H1 (cell line): Measurements from ENCODE around the gene PRDX5. TPM values are rescaled to one million over a fixed set of nuclear protein-coding genes. Genes with fewer than 3 reads are reported as not detected.

Experiments
- CTCF ChIA-PET: fragments of 300-600 bp; sonication (Branson Sonifier 250); formaldehyde crosslinking; loops from one replicate; lab custom pipeline; 2021; ENCODE audit not compliant: partially characterized antibody; lab: Charles Lee
- POLR2A ChIA-PET: fragments of 300-600 bp; sonication (Branson Sonifier 250); formaldehyde crosslinking; loops from one replicate; lab custom pipeline; 2021; ENCODE audit warnings: inconsistent platforms; ENCODE audit not compliant: partially characterized antibody; lab: Charles Lee
- DNase-seq, 2 experiments: peaks; one replicate each; pipeline versions ENCODE4 v3.0.0 to v3.0.0-alpha.2; 2010 to 2022; ENCODE audit warnings: low spot score in 2 of 2, low read depth in 1 of 2, mixed read lengths in 1 of 2
- FAIRE-seq: peaks from 2 replicates; lab custom pipeline; 2011; peaks lifted over from hg19 to GRCh38; lab: Jason Lieb, UNC
- H2AFZ ChIP-seq: 2 replicates; pipeline ENCODE4 v1.8.1; 2012; ENCODE audit warnings: low read length, inconsistent platforms
- H2AK5ac ChIP-seq: 2 replicates; pipeline ENCODE4 v1.6.1; 2013; ENCODE audit warnings: low read depth, low read length
- H2BK120ac ChIP-seq: replicated peaks from 2 replicates; pipeline ENCODE3; 2013; ENCODE audit warnings: low read depth, low read length, inconsistent platforms
- H2BK12ac ChIP-seq: 2 replicates; pipeline ENCODE4 v1.6.1; 2013; ENCODE audit warnings: low read depth, low read length
- H2BK15ac ChIP-seq: 2 replicates; pipeline ENCODE4 v1.6.1; 2013; ENCODE audit warnings: low read length
- H2BK20ac ChIP-seq: 2 replicates; pipeline ENCODE4 v1.6.1; 2013; ENCODE audit warnings: low read length
- H2BK5ac ChIP-seq: 2 replicates; pipeline ENCODE4 v1.6.1; 2013; ENCODE audit warnings: low read depth, low read length
- H3K14ac ChIP-seq: 2 replicates; pipeline ENCODE4 v1.6.1; 2013; ENCODE audit warnings: inconsistent platforms; ENCODE audit not compliant: insufficient read length
- H3K18ac ChIP-seq: 2 replicates; pipeline ENCODE4 v1.6.1; 2013; ENCODE audit warnings: low read length; ENCODE audit errors: extremely low read depth
- H3K23ac ChIP-seq: 2 replicates; pipeline ENCODE4 v1.6.1; 2013; ENCODE audit warnings: inconsistent platforms; ENCODE audit not compliant: insufficient read length
- H3K23me2 ChIP-seq: 2 replicates; pipeline ENCODE4 v1.6.1; 2013; ENCODE audit warnings: low read depth, low read length
- H3K27ac ChIP-seq: 2 replicates; pipeline ENCODE4 v1.6.1; 2011; ENCODE audit warnings: low read depth, low read length, inconsistent platforms
- H3K27me3 ChIP-seq, 4 experiments: replicated peaks in 1 of 4; 1 replicate in 1 of 4; 2 replicates in 3 of 4; pipeline versions ENCODE4 v1.6.1 to v1.8.1; 2011 to 2013; ENCODE audit warnings: low read length in 3 of 4, mild to moderate bottlenecking in 3 of 4, inconsistent platforms in 2 of 4, mixed read lengths in 2 of 4, moderate library complexity in 1 of 4; ENCODE audit not compliant: control insufficient read depth in 3 of 4, insufficient read depth in 3 of 4; ENCODE audit errors: extremely low read depth in 1 of 4
- H3K36me3 ChIP-seq, 4 experiments: 2 replicates each; pipeline versions ENCODE4 v1.6.1 to v1.8.1; 2011 to 2013; ENCODE audit warnings: mild to moderate bottlenecking in 4 of 4, low read length in 3 of 4, moderate library complexity in 2 of 4, control low read depth in 1 of 4, inconsistent platforms in 1 of 4; ENCODE audit not compliant: insufficient read depth in 4 of 4, control insufficient read depth in 2 of 4
- H3K4ac ChIP-seq: replicated peaks from 2 replicates; pipeline ENCODE3; 2013; ENCODE audit warnings: low read length, low read depth, mixed read lengths, inconsistent platforms; ENCODE audit not compliant: insufficient read length
- H3K4me1 ChIP-seq, 4 experiments: replicated peaks in 1 of 4; 1 replicate in 1 of 4; 2 replicates in 3 of 4; pipeline versions ENCODE4 v1.6.1 to v1.8.1; 2011 to 2013; ENCODE audit warnings: low read length in 3 of 4, inconsistent platforms in 2 of 4, mixed read lengths in 1 of 4; ENCODE audit not compliant: insufficient read depth in 4 of 4, control insufficient read depth in 3 of 4
- H3K4me2 ChIP-seq, 2 experiments: 2 replicates each; pipeline versions ENCODE4 v1.6.1 to v1.8.1; 2011 to 2013; ENCODE audit warnings: low read depth in 2 of 2, low read length in 2 of 2, control low read depth in 1 of 2, inconsistent platforms in 1 of 2, mild to moderate bottlenecking in 1 of 2; ENCODE audit not compliant: insufficient read depth in 1 of 2
- H3K4me3 ChIP-seq, 4 experiments: fragments of 200-600, 300-600 bp in 1 of 4; sonication (generic), shearing (Covaris generic), sonication (Bioruptor Twin) in 1 of 4; 2 replicates each; pipeline versions ENCODE4 v1.5.1 to v1.8.1; 2011 to 2016; ENCODE audit warnings: low read length in 4 of 4, low read depth in 3 of 4, control low read depth in 2 of 4, inconsistent platforms in 2 of 4, mild to moderate bottlenecking in 2 of 4, mixed read lengths in 1 of 4, moderate library complexity in 1 of 4; ENCODE audit not compliant: insufficient read depth in 2 of 4; ENCODE audit errors: extremely low read depth in 1 of 4
- H3K56ac ChIP-seq: replicated peaks from 2 replicates; pipeline ENCODE3; 2013; ENCODE audit warnings: low read depth, mild to moderate bottlenecking, mixed read lengths, low read length, inconsistent platforms; ENCODE audit not compliant: insufficient read length
- H3K79me1 ChIP-seq: 2 replicates; pipeline ENCODE4 v1.6.1; 2013; ENCODE audit warnings: low read depth, low read length, control low read depth
- H3K79me2 ChIP-seq, 2 experiments: 2 replicates each; pipeline versions ENCODE4 v1.6.1 to v1.8.1; 2012 to 2013; ENCODE audit warnings: low read length in 2 of 2, mild to moderate bottlenecking in 2 of 2, inconsistent platforms in 1 of 2; ENCODE audit not compliant: insufficient read depth in 2 of 2, control insufficient read depth in 1 of 2
- H3K9ac ChIP-seq, 4 experiments: replicated peaks in 1 of 4; 1 replicate in 1 of 4; 2 replicates in 3 of 4; pipeline versions ENCODE4 v1.6.1 to v1.8.1; 2011 to 2013; ENCODE audit warnings: low read depth in 3 of 4, low read length in 3 of 4, control low read depth in 2 of 4, mild to moderate bottlenecking in 2 of 4, moderate library complexity in 2 of 4, inconsistent platforms in 1 of 4; ENCODE audit errors: extremely low read depth in 1 of 4
- H3K9me3 ChIP-seq, 2 experiments: 2 replicates each; pipeline versions ENCODE4 v1.6.1 to v1.8.1; 2012 to 2013; ENCODE audit warnings: mild to moderate bottlenecking in 2 of 2, moderate library complexity in 2 of 2, control low read depth in 1 of 2, inconsistent platforms in 1 of 2, low read depth in 1 of 2, low read length in 1 of 2, mixed read lengths in 1 of 2; ENCODE audit not compliant: insufficient read depth in 2 of 2
- H4K20me1 ChIP-seq, 2 experiments: replicated peaks in 1 of 2; 2 replicates each; pipeline versions ENCODE3 to v1.8.1; 2011 to 2013; ENCODE audit warnings: inconsistent platforms in 2 of 2, low read length in 2 of 2, mild to moderate bottlenecking in 1 of 2; ENCODE audit not compliant: insufficient read depth in 2 of 2, control insufficient read depth in 1 of 2
- H4K5ac ChIP-seq: 2 replicates; pipeline ENCODE4 v1.6.1; 2013; ENCODE audit warnings: low read length, low read depth, mixed read lengths, inconsistent platforms; ENCODE audit not compliant: insufficient read length
- H4K8ac ChIP-seq: 2 replicates; pipeline ENCODE4 v1.8.0; 2013; ENCODE audit warnings: mild to moderate bottlenecking, moderate library complexity, low read length, inconsistent platforms; ENCODE audit not compliant: insufficient read depth; ENCODE audit errors: extremely low read depth
- H4K91ac ChIP-seq: replicated peaks from 2 replicates; pipeline ENCODE3; 2013; ENCODE audit warnings: low read length, mixed read lengths, inconsistent platforms; ENCODE audit not compliant: insufficient read length
- ASH2L ChIP-seq: fragments of 200-600, 300-600 bp; sonication (generic); IDR thresholded peaks from one replicate; pipeline ENCODE4 v1.7.1; 2017; ENCODE audit warnings: low read length
- CBX8 ChIP-seq: fragments of 300-800, 300-1000 bp; sonication (generic); IDR thresholded peaks from 2 replicates; pipeline ENCODE4 v1.7.1; 2016; ENCODE audit warnings: low read depth, low read length, borderline replicate concordance
- HDAC2 ChIP-seq, 2 experiments: fragments of 300-600 bp in 1 of 2; sonication (generic) in 1 of 2; IDR thresholded peaks; 2 replicates each; pipeline ENCODE4 v1.6.1; 2011 to 2012; ENCODE audit warnings: low read depth in 2 of 2, low read length in 2 of 2, mild to moderate bottlenecking in 2 of 2, moderate library complexity in 2 of 2, borderline replicate concordance in 1 of 2, inconsistent platforms in 1 of 2
- JUN ChIP-seq: IDR thresholded peaks from 2 replicates; pipeline ENCODE4 v1.6.1; 2011; ENCODE audit warnings: low read depth, mild to moderate bottlenecking, improper control_type of control experiment, low read length
- KDM4A ChIP-seq: IDR thresholded peaks from one replicate; pipeline ENCODE4 v1.7.1; 2012; ENCODE audit warnings: low read depth, mild to moderate bottlenecking, moderate library complexity, low read length, inconsistent platforms; ENCODE audit not compliant: severe bottlenecking
- POLR2A ChIP-seq, 2 experiments: IDR thresholded peaks; 1 replicate in 1 of 2; 2 replicates in 1 of 2; pipeline ENCODE4 v1.6.1; 2011; ENCODE audit warnings: low read depth in 2 of 2, low read length in 2 of 2, mild to moderate bottlenecking in 2 of 2; ENCODE audit errors: control extremely low read depth in 1 of 2
- RAD21 ChIP-seq, 2 experiments: IDR thresholded peaks in 1 of 2; conservative IDR thresholded peaks in 1 of 2; 2 replicates each; pipeline ENCODE4 v1.6.1; 2011; ENCODE audit warnings: low read depth in 2 of 2, low read length in 2 of 2, improper control_type of control experiment in 1 of 2, inconsistent platforms in 1 of 2, mild to moderate bottlenecking in 1 of 2, moderate library complexity in 1 of 2
- RNF2 ChIP-seq: fragments of 200-900, 300-1000 bp; sonication (generic); IDR thresholded peaks from 2 replicates; pipeline ENCODE4 v1.7.1; 2016; ENCODE audit warnings: borderline replicate concordance, low read depth, mild to moderate bottlenecking, antibody characterized with exemption, low read length; ENCODE audit not compliant: poor library complexity, severe bottlenecking; ENCODE audit errors: missing control alignments
- SP1 ChIP-seq: IDR thresholded peaks from 2 replicates; pipeline ENCODE4 v1.6.1; 2011; ENCODE audit warnings: low read depth, low read length
- SUZ12 ChIP-seq: fragments of 200-600 bp; sonication (generic); IDR thresholded peaks from 2 replicates; pipeline ENCODE4 v1.6.1; 2012; ENCODE audit warnings: mild to moderate bottlenecking, inconsistent platforms, low read length, moderate library complexity, mixed read lengths
- USF2 ChIP-seq: IDR thresholded peaks from 2 replicates; pipeline ENCODE4 v1.6.1; 2011; ENCODE audit warnings: low read length, improper control_type of control experiment
- WGBS, 2 experiments: shearing (Covaris generic) in 1 of 2; methylation state at CpG; one replicate each; pipeline versions ENCODE4 v1.1.6 to v1.1.7; 2013 to 2015; ENCODE audit warnings: low lambda C conversion rate in 2 of 2, mixed read lengths in 2 of 2, inconsistent platforms in 1 of 2, low coverage in 1 of 2, missing lambda C conversion rate in 1 of 2; ENCODE audit not compliant: insufficient replicate concordance in 2 of 2, insufficient coverage in 1 of 2, insufficient read length in 1 of 2; ENCODE audit errors: extremely low coverage in 1 of 2, missing lambda C conversion rate in 1 of 2; 5-methylcytosine and 5-hydroxymethylcytosine counted together
- polyA plus RNA-seq, 7 experiments: library from polyadenylated mRNA; depleted of rRNA in 3 of 7; stranded (reverse) in 5 of 7; unstranded in 2 of 7; fragments of >200 nt in 5 of 7; fragments of 200-250 nt in 2 of 7; gene quantifications; 1 replicate in 5 of 7; 2 replicates in 1 of 7; 4 replicates in 1 of 7; pipeline versions ENCODE4 v1.2.1 to v1.2.3, GENCODE V29; 2011 to 2013; ENCODE audit warnings: missing spikeins in 2 of 7, mixed read lengths in 2 of 7
- total RNA-seq: library from RNA; stranded (reverse); fragmentation: NEBNext Ultra II Directional; extraction: Animal tissue kit (Norgen Biotek cat#: 25700); gene quantifications from 2 replicates; pipeline ENCODE4 v1.2.1, GENCODE V29; 2021

The PRDX5 gene
- total and polyA plus RNA-seq, 2 of the 8 experiments (the other 6 are each of a cell fraction or from before 2014, with no cell fraction given), result 201 to 582 TPM

GRCh38 chr11:64366751-64367150, 48.8 kb downstream of the PRDX5 start:
- no peak overlapping the region for H4K91ac ChIP-seq
- H3K4me2 ChIP-seq, result no peak overlapping the region
- no peak overlapping the region for H3K14ac ChIP-seq
- no peak overlapping the region for H3K27ac ChIP-seq
- POLR2A ChIA-PET, result no interaction called here
- H2BK12ac ChIP-seq, result no peak overlapping the region
- DNase-seq (no peak), FAIRE-seq (no peak)
- H2BK120ac ChIP-seq, result no peak overlapping the region
- no peaks in the 10 kb centered on the region for H3K23me2 ChIP-seq
- H4K5ac ChIP-seq, result no peak overlapping the region
- H3K9me3 ChIP-seq, result no peaks in the 10 kb centered on the region
- no peak overlapping the region for H3K18ac ChIP-seq
- H3K4ac ChIP-seq, result no peak overlapping the region
- H2AK5ac ChIP-seq, result no peak overlapping the region
- peaks cover 0 to 20% (median 3%) of the 10 kb centered on the region in 4 experiments; a peak in 5 of 8 replicates for H3K36me3 ChIP-seq
- H3K56ac ChIP-seq, result no peak overlapping the region
- peaks cover 0 to 3% (median 0%) of the 10 kb centered on the region in 4 experiments; a peak in 3 of 7 replicates for H3K4me1 ChIP-seq
- WGBS, 2 experiments, result 85% methylated on average over 1 of the region's 1 CpG; no CpG with 5 or more reads in 1 of the 2 experiments
- H3K4me3 ChIP-seq, result no peak overlapping the region
- H3K79me2 ChIP-seq, result no peaks in the 10 kb centered on the region
- H3K27me3 ChIP-seq, result no peaks in the 10 kb centered on the region
- H3K9ac ChIP-seq, result no peak overlapping the region
- H2BK15ac ChIP-seq, result no peak overlapping the region
- no peak overlapping the region for H2AFZ ChIP-seq
- no peak overlapping the region for H2BK5ac ChIP-seq
- no peak overlapping the region for H2BK20ac ChIP-seq
- H4K20me1 ChIP-seq, result peaks cover 0 to 2% of the 10 kb centered on the region in 2 experiments
- H4K8ac ChIP-seq, result no peak overlapping the region
- H3K79me1 ChIP-seq, result no peaks in the 10 kb centered on the region; the same call in 1 of the 2 replicates
- CTCF ChIA-PET, result interaction anchor here (1.0 to 8.3 kb wide), 6 partner anchors 11 to 385 kb away, joined by 3 to 80 read pairs (median 4); no protein-coding TSS in a partner anchor
- H3K23ac ChIP-seq, result no peak overlapping the region
- TF ChIP-seq JUN (no peak), CBX8 (no peak), USF2 (no peak), KDM4A (no peak), SUZ12 (no peak), HDAC2 (IDR thresholded peaks at IDR 0.05; ENCODE audit: borderline replicate concordance in 1 of 2, low read depth in 2 of 2, low read length in 2 of 2) (no peak), RNF2 (no peak), ASH2L (no peak), SP1 (no peak), POLR2A (IDR thresholded peaks at IDR 0.05; ENCODE audit: control extremely low read depth in 1 of 2, low read depth in 2 of 2, low read length in 2 of 2) (no peak), RAD21 (IDR thresholded peaks at IDR 0.05 in 1 of 2, conservative IDR thresholded peaks at IDR 0.05 in 1 of 2; ENCODE audit: low read depth in 2 of 2, low read length in 2 of 2) (no peak)
